ENCODE measurements around the gene ZFP90.

The ZFP90 gene

GRCh38 chr16:68538880-68539701 is at the start of gene ZFP90:
TSS of gene ZFP90 (plus strand) at chr16:68539291. CDS start at chr16:68539793, 502 bp downstream.
- peak within 1 kb of the TSS; percentile 64 for H3K4me3 ChIP-seq (ENCODE audit: low read depth, low read length)
- no peak for TF ChIP-seq CTCF (IDR thresholded peaks at IDR 0.05; ENCODE audit: low read depth, low read length, missing control alignments)
- peak; percentile 58 for DNase-seq (ENCODE audit: low read depth)

- H3K4me3 ChIP-seq (ENCODE audit: low read depth, low read length), result no peak overlapping the region
- TF ChIP-seq CTCF (IDR thresholded peaks at IDR 0.05; ENCODE audit: low read depth, low read length, missing control alignments), result no peak
- no peak for DNase-seq (ENCODE audit: low read depth)
Observed at GRCh38 chr16:68490358-68490757, 48.7 kb upstream of the ZFP90 start.

- TF ChIP-seq CTCF (IDR thresholded peaks at IDR 0.05; ENCODE audit: low read depth, low read length, missing control alignments), result no peak
- no peak overlapping the region for H3K4me3 ChIP-seq (ENCODE audit: low read depth, low read length)
- peak; percentile 13 for DNase-seq (ENCODE audit: low read depth)
Observed at GRCh38 chr16:68490829-68491575, 48.1 kb upstream of the ZFP90 start.

GRCh38 chr16:68491576-68491950 is 47.5 kb upstream of the ZFP90 start:
- DNase-seq (ENCODE audit: low read depth), result no peak
- H3K4me3 ChIP-seq (ENCODE audit: low read depth, low read length), result no peak overlapping the region
- no peak for TF ChIP-seq CTCF (IDR thresholded peaks at IDR 0.05; ENCODE audit: low read depth, low read length, missing control alignments)

GRCh38 chr16:68492151-68492542 is 46.9 kb upstream of the ZFP90 start:
- DNase-seq (ENCODE audit: low read depth), result no peak
- no peak for TF ChIP-seq CTCF (IDR thresholded peaks at IDR 0.05; ENCODE audit: low read depth, low read length, missing control alignments)
- no peak overlapping the region for H3K4me3 ChIP-seq (ENCODE audit: low read depth, low read length)

- no peak for TF ChIP-seq CTCF (IDR thresholded peaks at IDR 0.05; ENCODE audit: low read depth, low read length, missing control alignments)
- no peak for DNase-seq (ENCODE audit: low read depth)
- no peak overlapping the region for H3K4me3 ChIP-seq (ENCODE audit: low read depth, low read length)
Observed at GRCh38 chr16:68492543-68493411, 46.3 kb upstream of the ZFP90 start.

All from GM12864 (cell line).